HepG2 (cell line): ENCODE data around the gene GABBR2. TPM values are rescaled to one million over a fixed set of nuclear protein-coding genes. Genes with fewer than 3 reads are reported as not detected.

Source experiments
- ATAC-seq: fragments of 200-7000 bp; cut with Tn5 transposase; 3 replicates; pipeline ENCODE4 v1.9.1; 2020; ENCODE audit warnings: mild to moderate bottlenecking, moderate library complexity
- BruUV-seq: library from RNA; stranded (reverse); fragments of 400-500 nt; replicated peaks from 2 replicates; lab custom pipeline; 2021; lab: Mats Ljungman, UMichigan
- CTCF ChIA-PET: fragments of 300-600 bp; formaldehyde crosslinking; extraction: SDS; loops from one replicate; lab custom pipeline; 2021; ENCODE audit warnings: low total read pairs, inconsistent platforms, low intra/inter-chr PET ratio; lab: Yijun Ruan, JAX
- POLR2A ChIA-PET: fragments of 350-600 bp; sonication (Branson Sonifier 250); formaldehyde crosslinking; loops from one replicate; lab custom pipeline; 2020; ENCODE audit warnings: antibody characterized with exemption, inconsistent platforms; lab: Yijun Ruan, JAX
- DNase-seq: peaks from one replicate; pipeline ENCODE4 v3.0.0-alpha.2; 2015; ENCODE audit warnings: low spot score
- FAIRE-seq: peaks from 3 replicates; lab custom pipeline; 2011; peaks lifted over from hg19 to GRCh38; lab: Jason Lieb, UNC
- H2AFZ ChIP-seq: one replicate; pipeline ENCODE4 v1.6.1; 2011; ENCODE audit warnings: low read length, inconsistent platforms
- H3K27ac ChIP-seq: fragments of 300-600 bp; 3 replicates; pipeline ENCODE4 v1.8.0; 2011; ENCODE audit warnings: mixed run types, mild to moderate bottlenecking, mixed read lengths, low read length, inconsistent platforms; ENCODE audit not compliant: insufficient read depth; ENCODE audit errors: extremely low read length
- H3K27me3 ChIP-seq, 2 experiments: fragments of 200-600 bp in 1 of 2; 2 replicates in 1 of 2; 3 replicates in 1 of 2; pipeline versions ENCODE4 v1.6.0 to v1.8.0; 2011; ENCODE audit warnings: low read length in 2 of 2, mild to moderate bottlenecking in 2 of 2, moderate library complexity in 2 of 2, inconsistent platforms in 1 of 2; ENCODE audit not compliant: insufficient read depth in 2 of 2, control insufficient read depth in 1 of 2
- H3K36me3 ChIP-seq, 2 experiments: fragments of 200-600 bp in 1 of 2; replicated peaks in 1 of 2; 2 replicates in 1 of 2; 3 replicates in 1 of 2; pipeline versions ENCODE4 v1.5.1 to v1.8.0; 2011; ENCODE audit warnings: low read length in 2 of 2, inconsistent platforms in 1 of 2; ENCODE audit not compliant: insufficient read depth in 2 of 2, control insufficient read depth in 1 of 2
- H3K4me1 ChIP-seq: 2 replicates; pipeline ENCODE4 v1.5.1; 2012; ENCODE audit warnings: low read length, inconsistent platforms; ENCODE audit not compliant: insufficient read depth
- H3K4me2 ChIP-seq: 2 replicates; pipeline ENCODE4 v1.6.0; 2011; ENCODE audit warnings: low read depth, low read length, inconsistent platforms
- H3K4me3 ChIP-seq, 3 experiments: fragments of 200-600 bp in 1 of 3; sonication (generic), shearing (Covaris generic) in 1 of 3; replicated peaks in 1 of 3; 2 replicates each; pipeline ENCODE4 v1.5.1; 2011 to 2016; ENCODE audit warnings: low read length in 3 of 3, inconsistent platforms in 2 of 3, low read depth in 2 of 3, mild to moderate bottlenecking in 2 of 3, control low read depth in 1 of 3, mixed read lengths in 1 of 3; ENCODE audit not compliant: insufficient read depth in 1 of 3
- H3K79me2 ChIP-seq: one replicate; pipeline ENCODE4 v1.6.1; 2011; ENCODE audit warnings: low read length, inconsistent platforms; ENCODE audit not compliant: insufficient read depth
- H3K9ac ChIP-seq: 2 replicates; pipeline ENCODE4 v1.6.0; 2011; ENCODE audit warnings: mild to moderate bottlenecking, low read depth, low read length, inconsistent platforms; ENCODE audit not compliant: insufficient read depth
- H3K9me3 ChIP-seq: 2 replicates; pipeline ENCODE4 v1.5.1; 2012; ENCODE audit warnings: mild to moderate bottlenecking, low read length
- H4K20me1 ChIP-seq: 2 replicates; pipeline ENCODE4 v1.6.0; 2011; ENCODE audit warnings: inconsistent platforms, mild to moderate bottlenecking, low read length, moderate library complexity; ENCODE audit not compliant: insufficient read depth
- AFF4 ChIP-seq: sonication (generic); formaldehyde crosslinking; IDR thresholded peaks from 2 replicates; pipeline ENCODE4 v1.4.0; 2020; ENCODE audit warnings: missing genetic modification reagents
- IRF2 ChIP-seq: IDR thresholded peaks from 2 replicates; pipeline ENCODE4 v1.6.1; 2018; ENCODE audit warnings: missing genetic modification reagents, missing compliant biosample characterization
- JDP2 ChIP-seq: sonication (generic); formaldehyde crosslinking; IDR thresholded peaks from 2 replicates; pipeline ENCODE4 v1.8.1; 2022; ENCODE audit warnings: missing genetic modification reagents, borderline replicate concordance
- MAZ ChIP-seq, 2 experiments: sonication (generic) in 1 of 2; formaldehyde crosslinking in 1 of 2; IDR thresholded peaks; 2 replicates each; pipeline versions ENCODE4 v1.5.0 to v1.6.1; 2012 to 2020; ENCODE audit warnings: low read depth in 2 of 2, mild to moderate bottlenecking in 2 of 2, borderline replicate concordance in 1 of 2, improper control_type of control experiment in 1 of 2, low read length in 1 of 2, missing genetic modification reagents in 1 of 2, moderate library complexity in 1 of 2
- TAF1 ChIP-seq: sonication (generic); formaldehyde crosslinking; IDR thresholded peaks from 2 replicates; pipeline ENCODE4 v1.4.0; 2020; ENCODE audit warnings: missing genetic modification reagents
- ZNF136 ChIP-seq: sonication (generic); formaldehyde crosslinking; IDR thresholded peaks from 2 replicates; pipeline ENCODE4 v1.8.1; 2022; ENCODE audit warnings: low read depth, mild to moderate bottlenecking, moderate library complexity, missing genetic modification reagents
- ZNF329 ChIP-seq: sonication (generic); formaldehyde crosslinking; IDR thresholded peaks from 2 replicates; pipeline ENCODE4 v1.9.0; 2021; ENCODE audit warnings: low read depth, mild to moderate bottlenecking, missing genetic modification reagents
- ZNF350 ChIP-seq: sonication (generic); formaldehyde crosslinking; IDR thresholded peaks from 2 replicates; pipeline ENCODE4 v1.4.0; 2020; ENCODE audit warnings: mild to moderate bottlenecking, low read depth, missing genetic modification reagents, borderline replicate concordance
- ZNF572 ChIP-seq: sonication (generic); formaldehyde crosslinking; IDR thresholded peaks from 2 replicates; pipeline ENCODE4 v1.5.1; 2020; ENCODE audit warnings: mild to moderate bottlenecking, missing genetic modification reagents
- WGBS: methylation state at CpG from one replicate; pipeline ENCODE4 v1.1.6; 2017; ENCODE audit warnings: low lambda C conversion rate; 5-methylcytosine and 5-hydroxymethylcytosine counted together
- in situ Hi-C: cut with HindIII; loops from 2 replicates; pipeline ENCODE4 v1.10.0; 2017; ENCODE audit warnings: low pct_unique_long_range_greater_than_20kb; ENCODE audit not compliant: extremely low pct_ligation_motif_present
- intact Hi-C: fragments of 100-400 bp; cut with micrococcal nuclease; formaldehyde crosslinking; loops from one replicate; pipeline ENCODE4 v1.10.0; 2022; ENCODE audit not compliant: unreplicated experiment
- polyA plus RNA-seq, 8 experiments: library from polyadenylated mRNA; depleted of rRNA in 3 of 8; stranded (reverse) in 7 of 8; unstranded in 1 of 8; fragments of >200 nt; fragmentation: Illumina TruSeq in 4 of 8; extraction: Trizol in 4 of 8; gene quantifications; 2 replicates each; pipeline versions ENCODE4 v1.2.1 to v1.2.3, GENCODE V29; 2011 to 2016; ENCODE audit warnings: low read depth in 4 of 8, missing spikeins in 1 of 8, mixed read lengths in 1 of 8; ENCODE audit not compliant: insufficient read depth in 1 of 8
- total RNA-seq, 5 experiments: library from RNA; depleted of rRNA; stranded (reverse); fragments of >200 nt; fragmentation: Illumina TruSeq; extraction: Trizol; gene quantifications; 2 replicates each; pipeline ENCODE4 v1.2.3, GENCODE V29; 2016; ENCODE audit warnings: low read depth in 1 of 5
- TF ChIP-seq, protein P1 (sequence below): sonication (generic); formaldehyde crosslinking; IDR thresholded peaks from 2 replicates; pipeline ENCODE4 v1.9.0; 2021; ENCODE audit warnings: mild to moderate bottlenecking, missing genetic modification reagents
- TF ChIP-seq, protein P2 (sequence below): sonication (generic); formaldehyde crosslinking; IDR thresholded peaks from 2 replicates; pipeline ENCODE4 v1.4.0; 2020; ENCODE audit warnings: missing genetic modification reagents, borderline replicate concordance

GABBR2 gene
- total and polyA plus RNA-seq, 2 of the 13 experiments (the other 11 are each of a cell fraction or from before 2014, with no cell fraction given): 0.02 TPM; not detected in 1

DNA sequence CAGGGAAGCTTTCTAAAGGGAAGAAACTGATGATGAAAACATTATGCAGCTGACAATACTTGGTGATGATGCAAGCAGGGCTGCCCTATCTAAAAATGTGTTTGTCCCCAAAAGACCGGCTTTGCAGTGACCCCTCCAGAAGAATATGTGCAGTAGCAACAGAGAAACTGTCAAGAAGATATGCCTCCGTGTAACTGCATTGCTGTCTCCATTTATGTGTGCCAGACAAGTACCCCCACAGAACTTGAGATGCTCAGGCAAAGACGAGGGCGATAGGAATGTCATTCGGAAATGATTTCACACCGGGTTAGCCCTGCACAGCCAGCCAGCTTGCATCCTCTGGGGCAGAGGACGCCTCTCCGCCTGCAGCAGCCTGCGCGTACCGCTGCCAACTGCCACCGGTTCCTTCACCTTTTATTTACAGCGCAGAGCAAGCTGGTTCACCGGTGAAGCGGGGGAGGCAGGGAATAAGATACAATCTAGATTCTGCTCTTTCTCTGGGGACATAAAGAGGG, 2.0 kb downstream of the GABBR2 start:
- DNase-seq (no peak), ATAC-seq (no peak), FAIRE-seq (no peak)
- Histone ChIP-seq H3K4me1 (peaks cover 16% of the 10 kb centered on the region), H2AFZ (no peak overlapping the region), H3K9ac (no peak overlapping the region), H3K36me3 (no peaks in the 10 kb centered on the region), H3K27ac (no peak overlapping the region), H3K4me2 (no peak overlapping the region), H3K79me2 (no peaks in the 10 kb centered on the region), H3K27me3 (peaks cover 2 to 44% of the 10 kb centered on the region in 2 experiments; a peak in 4 of 5 replicates), H4K20me1 (no peaks in the 10 kb centered on the region; the same call in 1 of the 2 replicates), H3K9me3 (no peaks in the 10 kb centered on the region), H3K4me3 (no peak overlapping the region)
- CTCF ChIA-PET: no interaction called here
- TF ChIP-seq ZNF350 (CRISPR knock-in tag) (no peak), ZNF329 (CRISPR knock-in tag) (no peak), IRF2 (CRISPR knock-in tag) (no peak), TAF1 (CRISPR knock-in tag) (no peak), JDP2 (CRISPR knock-in tag) (no peak), AFF4 (CRISPR knock-in tag) (no peak), ZNF572 (CRISPR knock-in tag) (no peak), MAZ (IDR thresholded peaks at IDR 0.05; ENCODE audit: borderline replicate concordance, low read depth, low read length) (no peak), MAZ (CRISPR knock-in tag; IDR thresholded peaks at IDR 0.05; ENCODE audit: low read depth) (no peak), ZNF136 (CRISPR knock-in tag) (no peak)
- TF ChIP-seq, protein P1, sequence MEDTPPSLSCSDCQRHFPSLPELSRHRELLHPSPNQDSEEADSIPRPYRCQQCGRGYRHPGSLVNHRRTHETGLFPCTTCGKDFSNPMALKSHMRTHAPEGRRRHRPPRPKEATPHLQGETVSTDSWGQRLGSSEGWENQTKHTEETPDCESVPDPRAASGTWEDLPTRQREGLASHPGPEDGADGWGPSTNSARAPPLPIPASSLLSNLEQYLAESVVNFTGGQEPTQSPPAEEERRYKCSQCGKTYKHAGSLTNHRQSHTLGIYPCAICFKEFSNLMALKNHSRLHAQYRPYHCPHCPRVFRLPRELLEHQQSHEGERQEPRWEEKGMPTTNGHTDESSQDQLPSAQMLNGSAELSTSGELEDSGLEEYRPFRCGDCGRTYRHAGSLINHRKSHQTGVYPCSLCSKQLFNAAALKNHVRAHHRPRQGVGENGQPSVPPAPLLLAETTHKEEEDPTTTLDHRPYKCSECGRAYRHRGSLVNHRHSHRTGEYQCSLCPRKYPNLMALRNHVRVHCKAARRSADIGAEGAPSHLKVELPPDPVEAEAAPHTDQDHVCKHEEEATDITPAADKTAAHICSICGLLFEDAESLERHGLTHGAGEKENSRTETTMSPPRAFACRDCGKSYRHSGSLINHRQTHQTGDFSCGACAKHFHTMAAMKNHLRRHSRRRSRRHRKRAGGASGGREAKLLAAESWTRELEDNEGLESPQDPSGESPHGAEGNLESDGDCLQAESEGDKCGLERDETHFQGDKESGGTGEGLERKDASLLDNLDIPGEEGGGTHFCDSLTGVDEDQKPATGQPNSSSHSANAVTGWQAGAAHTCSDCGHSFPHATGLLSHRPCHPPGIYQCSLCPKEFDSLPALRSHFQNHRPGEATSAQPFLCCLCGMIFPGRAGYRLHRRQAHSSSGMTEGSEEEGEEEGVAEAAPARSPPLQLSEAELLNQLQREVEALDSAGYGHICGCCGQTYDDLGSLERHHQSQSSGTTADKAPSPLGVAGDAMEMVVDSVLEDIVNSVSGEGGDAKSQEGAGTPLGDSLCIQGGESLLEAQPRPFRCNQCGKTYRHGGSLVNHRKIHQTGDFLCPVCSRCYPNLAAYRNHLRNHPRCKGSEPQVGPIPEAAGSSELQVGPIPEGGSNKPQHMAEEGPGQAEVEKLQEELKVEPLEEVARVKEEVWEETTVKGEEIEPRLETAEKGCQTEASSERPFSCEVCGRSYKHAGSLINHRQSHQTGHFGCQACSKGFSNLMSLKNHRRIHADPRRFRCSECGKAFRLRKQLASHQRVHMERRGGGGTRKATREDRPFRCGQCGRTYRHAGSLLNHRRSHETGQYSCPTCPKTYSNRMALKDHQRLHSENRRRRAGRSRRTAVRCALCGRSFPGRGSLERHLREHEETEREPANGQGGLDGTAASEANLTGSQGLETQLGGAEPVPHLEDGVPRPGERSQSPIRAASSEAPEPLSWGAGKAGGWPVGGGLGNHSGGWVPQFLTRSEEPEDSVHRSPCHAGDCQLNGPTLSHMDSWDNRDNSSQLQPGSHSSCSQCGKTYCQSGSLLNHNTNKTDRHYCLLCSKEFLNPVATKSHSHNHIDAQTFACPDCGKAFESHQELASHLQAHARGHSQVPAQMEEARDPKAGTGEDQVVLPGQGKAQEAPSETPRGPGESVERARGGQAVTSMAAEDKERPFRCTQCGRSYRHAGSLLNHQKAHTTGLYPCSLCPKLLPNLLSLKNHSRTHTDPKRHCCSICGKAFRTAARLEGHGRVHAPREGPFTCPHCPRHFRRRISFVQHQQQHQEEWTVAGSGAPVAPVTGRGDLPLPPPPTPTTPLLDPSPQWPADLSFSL (CRISPR knock-in tag): no peak
- TF ChIP-seq, protein P2, sequence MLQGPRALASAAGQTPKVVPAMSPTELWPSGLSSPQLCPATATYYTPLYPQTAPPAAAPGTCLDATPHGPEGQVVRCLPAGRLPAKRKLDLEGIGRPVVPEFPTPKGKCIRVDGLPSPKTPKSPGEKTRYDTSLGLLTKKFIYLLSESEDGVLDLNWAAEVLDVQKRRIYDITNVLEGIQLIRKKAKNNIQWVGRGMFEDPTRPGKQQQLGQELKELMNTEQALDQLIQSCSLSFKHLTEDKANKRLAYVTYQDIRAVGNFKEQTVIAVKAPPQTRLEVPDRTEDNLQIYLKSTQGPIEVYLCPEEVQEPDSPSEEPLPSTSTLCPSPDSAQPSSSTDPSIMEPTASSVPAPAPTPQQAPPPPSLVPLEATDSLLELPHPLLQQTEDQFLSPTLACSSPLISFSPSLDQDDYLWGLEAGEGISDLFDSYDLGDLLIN (CRISPR knock-in tag): no peak
- no TSS peak for BruUV-seq
- in situ Hi-C loops: loop anchor here (10.0 kb wide), 1 partner anchor 392 kb away; no protein-coding TSS in a partner anchor
- intact Hi-C loops: loop anchor here (1.0 kb wide), 1 partner anchor 391 kb away; no protein-coding TSS in a partner anchor
- 41% methylated on average over 15 of the region's 15 CpGs for WGBS
- POLR2A ChIA-PET: no interaction called here
